HG02623 (cell line): Measurements from ENCODE around the gene PGM3.

Experiments used
- ATAC-seq: cut with Tn5 transposase; IDR thresholded peaks from one replicate; pipeline ENCODE4 v1.9.1; 2021; ENCODE audit warnings: moderate library complexity; ENCODE audit not compliant: unreplicated experiment

The PGM3 gene

GRCh38 chr6:83185096-83185495, 8.0 kb downstream of the PGM3 start:
- no peak for ATAC-seq

DNA sequence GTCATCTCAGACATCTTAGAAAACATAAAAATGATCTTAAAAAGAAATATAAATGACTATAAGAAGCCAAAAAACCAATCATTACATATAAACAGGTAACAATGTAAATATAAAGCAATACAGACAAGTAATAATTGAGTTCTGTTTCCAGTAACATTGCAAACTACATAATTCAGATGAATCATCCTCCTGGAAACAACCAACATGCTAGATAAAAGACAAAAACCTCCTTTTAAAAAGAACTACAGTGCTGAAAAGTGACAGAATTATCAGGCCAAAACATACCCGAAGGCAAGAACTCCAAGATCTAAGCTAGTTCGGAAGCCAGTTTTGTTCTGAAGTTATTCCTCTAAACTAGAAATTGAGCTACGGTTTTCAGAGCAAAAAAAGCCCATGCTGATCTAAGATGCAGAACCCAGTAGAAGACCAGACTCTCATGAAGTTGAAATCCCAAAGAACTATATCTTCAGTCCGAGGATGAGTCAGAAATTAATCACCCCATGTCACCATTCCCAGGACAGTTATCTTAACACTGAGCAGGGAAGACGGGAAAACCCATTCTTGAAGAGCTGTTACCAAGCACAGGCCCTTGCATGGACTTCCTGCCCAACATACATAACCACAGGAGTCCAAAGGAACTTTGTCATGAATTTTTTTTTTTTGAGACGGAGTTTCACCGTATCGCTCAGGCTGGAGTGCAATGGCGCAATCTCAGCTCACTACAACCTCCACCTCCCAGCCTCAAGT, 9.8 kb downstream of the PGM3 start:
- ATAC-seq: no peak

- ATAC-seq: no peak
These were observed 11.0 kb downstream of the PGM3 start for GRCh38 chr6:83182114-83182513.

DNA sequence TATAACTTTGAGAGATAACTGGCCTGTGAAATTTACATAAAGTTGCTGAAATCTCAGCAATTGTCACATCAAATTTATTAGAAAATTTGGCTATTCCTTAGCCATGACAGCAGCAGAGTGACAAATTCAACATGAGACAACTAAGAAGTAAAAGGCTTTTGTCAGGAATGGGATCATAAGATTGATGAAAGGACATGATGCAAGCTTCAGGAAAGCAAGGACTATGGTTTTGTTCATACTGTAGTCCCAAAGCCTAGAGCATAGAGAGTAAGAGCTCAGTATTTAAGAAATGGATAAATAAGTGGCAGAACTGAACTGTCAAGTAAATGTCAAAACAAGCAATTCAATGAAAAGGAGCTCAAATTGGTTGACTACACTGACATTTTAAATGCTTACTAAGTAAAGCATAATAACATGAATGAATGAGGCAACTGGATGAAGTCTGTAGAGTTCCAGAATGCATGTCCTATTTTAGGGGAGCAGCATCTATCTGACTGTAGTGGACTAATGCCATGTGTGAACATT, 12.6 kb downstream of the PGM3 start:
- ATAC-seq: no peak

DNA sequence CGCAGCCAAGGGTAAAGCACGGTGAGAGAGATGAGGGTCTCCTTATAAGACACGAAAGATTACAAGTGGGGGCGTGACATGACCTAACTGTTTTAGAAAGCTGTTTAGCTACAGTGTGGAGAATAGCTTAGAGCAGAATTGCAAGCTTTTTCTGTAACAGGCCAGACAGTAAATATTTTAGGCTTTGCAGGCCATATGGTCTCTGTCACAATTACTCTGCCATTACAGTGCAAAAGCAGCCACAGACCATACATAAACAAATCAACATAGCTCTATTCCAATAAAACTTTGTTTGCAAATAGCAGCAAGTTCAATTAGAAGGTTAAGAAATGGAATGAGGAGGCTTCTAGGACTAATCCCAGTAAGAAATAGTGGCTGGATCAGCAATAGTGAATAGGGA, 16.8 kb downstream of the PGM3 start:
- ATAC-seq: no peak

GRCh38 chr6:83169511-83169910, 23.6 kb downstream of the PGM3 start:
- no peak for ATAC-seq

- ATAC-seq: no peak
These were observed 24.0 kb downstream of the PGM3 start for GRCh38 chr6:83169106-83169505.

DNA sequence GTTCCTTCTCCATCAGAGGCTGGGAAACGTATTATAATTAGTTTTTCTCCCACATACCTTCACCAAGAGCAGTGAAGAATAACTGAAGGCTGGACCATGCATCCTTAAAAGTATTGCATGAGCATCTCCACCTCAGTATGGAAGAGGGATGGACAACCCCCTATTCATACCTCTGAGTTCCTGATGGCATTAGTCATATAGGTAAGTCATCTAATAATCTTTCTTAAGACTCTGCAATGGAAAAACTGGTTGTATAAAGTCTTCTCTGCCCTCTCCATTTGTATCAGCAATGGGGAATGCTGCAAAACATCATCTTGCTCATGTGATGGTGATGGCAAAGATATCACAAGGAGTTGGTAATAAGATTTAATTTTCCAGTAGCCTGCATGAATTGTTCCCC, 24.5 kb downstream of the PGM3 start:
- no peak for ATAC-seq

GRCh38 chr6:83167726-83168278, 25.3 kb downstream of the PGM3 start:
- ATAC-seq: no peak

DNA sequence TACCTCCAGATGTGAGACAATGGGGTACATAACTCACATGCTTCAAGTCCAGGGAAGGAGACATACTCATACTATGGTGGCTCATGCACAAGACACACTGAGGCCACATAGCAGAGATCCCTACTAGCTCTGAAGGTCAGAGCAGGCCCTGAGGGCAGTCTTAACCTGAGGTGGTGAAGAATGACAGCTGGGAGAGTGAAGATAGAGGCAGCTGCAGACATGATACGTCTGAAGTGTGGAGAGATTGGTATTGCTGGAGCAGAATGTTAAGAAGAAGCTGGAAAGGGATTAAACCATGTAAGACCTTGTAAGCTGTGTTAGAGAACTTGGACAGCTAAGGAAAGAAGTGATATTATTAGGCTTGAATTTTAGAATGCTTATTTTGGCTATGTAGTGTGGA, 32.9 kb downstream of the PGM3 start:
- no peak for ATAC-seq

GRCh38 chr6:83155794-83156193, 37.3 kb downstream of the PGM3 start:
- ATAC-seq: no peak

GRCh38 chr6:83153883-83154521, 39.1 kb downstream of the PGM3 start:
- ATAC-seq: no peak

GRCh38 chr6:83152913-83153312, 40.2 kb downstream of the PGM3 start:
- ATAC-seq: no peak

DNA sequence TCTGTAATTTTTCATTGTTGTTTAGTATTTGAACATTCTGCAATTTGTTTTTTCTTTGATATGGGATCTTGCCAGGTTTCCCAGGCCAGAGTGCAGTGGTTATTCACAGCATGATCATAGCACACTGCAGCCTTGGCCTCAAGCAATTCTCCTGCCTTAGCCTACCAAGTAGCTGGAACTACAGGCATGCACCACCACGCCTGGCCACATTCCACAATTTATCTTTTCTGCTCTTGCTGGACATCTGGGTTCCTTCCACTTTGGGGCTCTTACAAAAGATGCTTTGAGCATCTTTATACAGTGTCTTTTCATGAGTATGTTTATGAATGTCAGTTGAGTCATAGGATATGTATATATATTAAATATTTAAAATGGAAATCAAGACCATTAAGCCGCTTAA, 42.0 kb downstream of the PGM3 start:
- no peak for ATAC-seq

DNA sequence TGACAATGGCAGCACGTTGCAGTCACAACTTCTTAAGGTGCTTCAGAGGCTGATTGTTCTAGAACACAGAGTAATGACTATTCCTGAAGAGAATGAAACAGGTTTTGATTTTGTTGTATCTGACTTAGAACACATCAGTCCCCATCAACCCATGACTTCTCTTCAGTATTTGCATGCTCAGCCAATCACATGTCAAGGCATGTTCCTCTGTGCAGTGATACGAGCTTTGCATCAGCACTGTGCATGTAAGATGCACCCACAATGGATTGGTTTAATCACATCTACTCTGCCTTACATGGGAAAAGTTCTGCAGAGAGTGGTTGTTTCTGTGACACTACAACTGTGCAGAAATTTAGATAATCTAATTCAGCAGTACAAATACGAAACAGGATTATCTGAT, 54.3 kb downstream of the PGM3 start:
- ATAC-seq: no peak

DNA sequence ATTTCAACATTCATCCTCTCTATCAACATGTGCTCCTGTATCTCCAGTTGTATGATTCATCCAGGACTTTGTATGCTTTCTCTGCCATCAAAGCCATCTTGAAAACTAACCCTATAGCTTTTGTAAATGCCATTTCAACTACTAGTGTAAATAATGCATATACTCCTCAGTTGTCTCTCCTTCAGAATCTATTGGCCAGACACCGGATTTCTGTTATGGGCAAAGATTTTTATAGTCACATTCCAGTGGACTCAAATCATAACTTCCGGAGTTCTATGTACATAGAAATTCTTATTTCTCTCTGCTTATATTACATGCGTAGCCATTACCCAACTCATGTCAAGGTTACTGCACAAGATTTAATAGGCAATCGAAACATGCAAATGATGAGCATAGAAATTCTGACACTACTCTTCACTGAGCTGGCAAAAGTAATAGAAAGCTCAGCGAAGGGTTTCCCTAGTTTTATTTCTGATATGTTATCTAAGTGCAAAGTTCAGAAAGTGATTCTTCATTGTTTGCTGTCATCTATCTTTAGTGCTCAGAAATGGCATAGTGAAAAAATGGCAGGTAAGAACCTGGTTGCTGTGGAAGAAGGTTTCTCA, 54.8 kb downstream of the PGM3 start:
- no peak for ATAC-seq

- ATAC-seq: no peak
These were observed 60.9 kb downstream of the PGM3 start for GRCh38 chr6:83132121-83132520.

- no peak for ATAC-seq
These were observed 65.1 kb downstream of the PGM3 start for GRCh38 chr6:83127976-83128375.

DNA sequence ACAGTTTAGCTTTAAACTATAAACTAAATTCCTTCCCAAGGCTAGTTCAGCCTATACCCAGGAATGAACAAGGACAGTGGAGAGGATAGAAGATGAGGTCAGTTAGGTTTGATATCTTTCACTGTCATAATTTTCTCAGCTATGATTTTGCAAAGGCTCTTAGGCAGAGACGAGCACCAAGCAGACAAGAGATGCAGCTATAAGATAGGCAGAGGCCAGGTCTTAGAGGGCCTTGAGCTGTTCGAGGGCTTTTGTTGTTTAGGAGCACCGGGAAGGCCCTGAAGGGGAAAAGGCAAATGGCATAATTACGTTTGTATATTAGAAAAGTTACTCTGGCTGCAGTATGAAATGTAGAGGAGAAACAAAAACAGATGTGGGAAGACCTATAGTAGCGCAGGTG, 65.8 kb downstream of the PGM3 start:
- no peak for ATAC-seq

DNA sequence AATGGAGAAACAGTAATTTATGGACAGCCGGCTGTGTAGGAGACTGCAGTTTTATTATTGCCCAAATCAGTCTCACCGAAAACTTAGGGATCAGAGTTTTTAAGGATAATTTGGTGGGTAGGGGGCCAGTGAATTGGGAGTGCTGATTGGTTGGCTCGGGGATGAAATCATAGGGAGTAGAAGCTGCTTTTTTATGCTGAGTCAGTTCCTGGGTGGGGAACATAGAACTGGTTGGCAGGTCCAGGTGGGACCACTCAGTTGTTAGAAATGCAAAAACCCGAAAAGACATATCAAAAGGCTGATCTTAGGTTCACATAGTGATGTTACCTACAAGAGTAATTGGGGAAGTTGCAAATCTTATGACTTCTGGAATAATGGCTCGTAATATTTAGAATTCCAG, 66.3 kb downstream of the PGM3 start:
- ATAC-seq: no peak

- ATAC-seq: no peak
These were observed 66.8 kb downstream of the PGM3 start for GRCh38 chr6:83126223-83126622.

DNA sequence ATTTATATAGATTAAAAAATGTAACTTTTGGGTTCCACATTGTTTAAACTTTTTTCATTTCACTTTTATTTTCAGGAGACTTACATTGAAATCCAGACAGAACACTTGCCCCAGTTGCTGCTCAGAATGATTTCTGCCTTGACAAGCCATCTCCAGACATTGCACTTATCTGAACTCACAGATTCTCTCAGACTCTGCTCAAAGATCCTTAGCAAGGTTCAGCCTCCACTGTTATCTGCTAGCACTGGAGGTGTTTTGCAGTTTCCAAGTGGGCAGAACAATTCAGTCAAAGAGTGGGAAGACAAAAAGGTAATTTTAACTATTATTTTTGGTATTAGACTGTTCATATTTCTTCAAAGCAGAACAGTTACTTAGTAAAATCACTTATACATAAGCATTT, 67.6 kb downstream of the PGM3 start:
- no peak for ATAC-seq
